ENCODE data around the gene ETNK2. TPM values are rescaled to one million over a fixed set of nuclear protein-coding genes. Genes with fewer than 3 reads are reported as not detected.
"Not testable (repeated sequence)": the region's sequence is repeated elsewhere in the genome, so short reads cannot be mapped to it uniquely, and the experiment has no call there.

The ETNK2 gene
- total RNA-seq, 1 donor from 2014 or later = 10.0 TPM

GRCh38 chr1:204104331-204105130 lies 47.3 kb downstream of the ETNK2 start:
- Mint-ChIP-seq H3K27me3 (no peaks in the 10 kb centered on the region), H3K9me3 (no peaks in the 10 kb centered on the region), H3K27ac (peak overlapping the region; percentile 39), H3K36me3 (no peaks in the 10 kb centered on the region), H3K4me3 (peak overlapping the region; percentile 60), H3K4me1 (ENCODE audit: unreplicated experiment) (peaks cover 38% of the 10 kb centered on the region)
- DNase-seq (ENCODE audit: extremely low spot score, unreplicated experiment) = no peak
- TF ChIP-seq CTCF (conservative IDR thresholded peaks at IDR 0.05) = no peak

DNA sequence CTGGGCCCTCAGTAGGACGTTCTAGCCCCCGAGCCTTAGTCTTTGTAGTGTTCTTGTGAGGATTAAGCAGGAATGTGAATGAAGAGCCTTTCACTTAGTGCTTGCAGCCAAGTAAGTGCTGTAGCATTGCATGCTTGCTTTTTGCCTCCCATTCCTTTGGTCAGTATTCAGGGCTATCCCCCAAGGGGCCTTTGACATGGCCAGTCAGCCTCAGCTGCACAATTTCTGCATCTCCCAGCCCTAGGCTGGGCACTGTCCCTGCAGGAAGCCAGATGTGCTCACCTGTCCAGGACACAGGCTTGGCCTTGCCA lies 48.5 kb downstream of the ETNK2 start:
- no peak for DNase-seq (ENCODE audit: extremely low spot score, unreplicated experiment)
- Mint-ChIP-seq H3K4me3 (no peak overlapping the region), H3K9me3 (no peaks in the 10 kb centered on the region), H3K36me3 (no peaks in the 10 kb centered on the region), H3K4me1 (ENCODE audit: unreplicated experiment) (peaks cover 29% of the 10 kb centered on the region), H3K27ac (no peak overlapping the region), H3K27me3 (no peaks in the 10 kb centered on the region)
- no peak for TF ChIP-seq CTCF (conservative IDR thresholded peaks at IDR 0.05)

- TF ChIP-seq CTCF (conservative IDR thresholded peaks at IDR 0.05) = no peak
- DNase-seq (ENCODE audit: extremely low spot score, unreplicated experiment) = no peak
- Mint-ChIP-seq H3K4me1 (ENCODE audit: unreplicated experiment) (peaks cover 27% of the 10 kb centered on the region), H3K27me3 (no peaks in the 10 kb centered on the region), H3K27ac (peak overlapping the region; percentile 72), H3K4me3 (peak overlapping the region; percentile 12), H3K9me3 (no peaks in the 10 kb centered on the region), H3K36me3 (no peaks in the 10 kb centered on the region)
Observed at GRCh38 chr1:204102739-204103430, 49.0 kb downstream of the ETNK2 start.

GRCh38 chr1:204102029-204102611 lies 49.7 kb downstream of the ETNK2 start:
- no peak overlapping the region for H3K4me3 Mint-ChIP-seq
- H3K27me3 Mint-ChIP-seq = no peaks in the 10 kb centered on the region
- H3K36me3 Mint-ChIP-seq = no peaks in the 10 kb centered on the region
- TF ChIP-seq CTCF (conservative IDR thresholded peaks at IDR 0.05) = no peak
- H3K4me1 Mint-ChIP-seq (ENCODE audit: unreplicated experiment) = peaks cover 28% of the 10 kb centered on the region
- DNase-seq (ENCODE audit: extremely low spot score, unreplicated experiment) = no peak
- peak overlapping the region; percentile 72 for H3K27ac Mint-ChIP-seq
- no peaks in the 10 kb centered on the region for H3K9me3 Mint-ChIP-seq

DNA sequence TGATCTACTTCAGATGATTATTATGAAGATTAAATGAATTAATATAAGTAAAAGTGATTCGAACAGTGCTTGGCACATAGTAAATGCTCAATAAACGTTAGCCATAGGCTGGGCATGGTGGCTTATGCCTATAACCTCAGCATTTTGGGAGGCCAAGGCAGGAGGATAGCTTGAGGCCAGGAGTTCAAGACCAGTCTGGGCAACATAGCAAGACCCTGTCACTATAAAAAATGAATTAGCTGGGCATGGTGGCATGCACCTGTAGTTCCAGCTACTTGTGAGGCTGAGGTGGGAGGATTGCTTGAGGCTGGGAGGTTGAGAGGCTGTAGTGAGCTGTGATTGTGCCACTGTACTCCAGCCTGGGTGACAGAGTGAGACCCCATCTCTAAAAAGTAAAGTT lies 52.1 kb downstream of the ETNK2 start:
- DNase-seq (ENCODE audit: extremely low spot score, unreplicated experiment); H3K36me3 Mint-ChIP-seq; H3K4me3 Mint-ChIP-seq; H3K27ac Mint-ChIP-seq; H3K27me3 Mint-ChIP-seq; H3K9me3 Mint-ChIP-seq: not testable (repeated sequence)
- peaks cover 38% of the 10 kb centered on the region for H3K4me1 Mint-ChIP-seq (ENCODE audit: unreplicated experiment)

DNA sequence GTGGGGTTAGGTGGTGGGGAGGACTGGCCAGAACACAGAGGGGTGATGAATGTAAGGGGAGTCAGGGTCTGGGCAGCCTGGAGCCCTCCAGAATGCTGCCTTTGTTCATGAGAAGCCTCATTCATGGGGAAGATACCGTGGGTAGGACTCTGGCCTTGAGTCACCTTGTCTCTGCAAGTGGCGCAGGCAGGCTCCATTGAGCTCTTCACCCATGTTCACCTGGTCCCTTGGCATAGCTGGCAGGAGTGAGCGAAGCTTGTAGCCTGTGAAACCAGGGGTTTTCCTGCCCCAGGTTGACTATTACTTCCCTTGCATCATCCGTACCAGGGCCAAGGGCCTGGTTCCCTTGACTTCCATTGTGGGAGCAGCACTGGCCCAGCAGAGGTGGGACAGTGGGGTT lies 53.2 kb downstream of the ETNK2 start:
- Mint-ChIP-seq H3K4me1 (ENCODE audit: unreplicated experiment) (peaks cover 45% of the 10 kb centered on the region), H3K9me3 (no peaks in the 10 kb centered on the region), H3K27me3 (no peaks in the 10 kb centered on the region), H3K4me3 (no peak overlapping the region), H3K27ac (no peak overlapping the region), H3K36me3 (no peaks in the 10 kb centered on the region)
- DNase-seq (ENCODE audit: extremely low spot score, unreplicated experiment) = no peak
- TF ChIP-seq CTCF (conservative IDR thresholded peaks at IDR 0.05) = no peak
